Keratinocyte (primary cell): ENCODE measurements around the gene NFATC1. TPM values are rescaled to one million over a fixed set of nuclear protein-coding genes. Genes with fewer than 3 reads are reported as not detected.

Experiments
- DNase-seq: peaks from one replicate; pipeline ENCODE4 v3.0.0-alpha.2; 2011; ENCODE audit warnings: low read depth, missing footprints, low spot score
- FAIRE-seq: peaks from 2 replicates; lab custom pipeline; 2011; peaks lifted over from hg19 to GRCh38; lab: Jason Lieb, UNC
- H2AFZ ChIP-seq: 2 replicates; pipeline ENCODE4 v1.6.0; 2012; ENCODE audit warnings: low read length, control low read depth, inconsistent platforms; ENCODE audit not compliant: control insufficient read depth
- H3K27ac ChIP-seq: 2 replicates; pipeline ENCODE4 v1.5.1; 2011; ENCODE audit warnings: low read length; ENCODE audit not compliant: control insufficient read depth, insufficient read depth
- H3K27me3 ChIP-seq: 3 replicates; pipeline ENCODE4 v1.6.0; 2011; ENCODE audit warnings: low read length; ENCODE audit not compliant: control insufficient read depth, insufficient read depth; ENCODE audit errors: extremely low read depth
- H3K36me3 ChIP-seq, 2 experiments: 2 replicates in 1 of 2; 3 replicates in 1 of 2; pipeline ENCODE4 v1.5.1; 2011; ENCODE audit warnings: low read length in 2 of 2, mild to moderate bottlenecking in 1 of 2; ENCODE audit not compliant: control insufficient read depth in 2 of 2, insufficient read depth in 2 of 2; ENCODE audit errors: extremely low read depth in 1 of 2
- H3K4me1 ChIP-seq: 3 replicates; pipeline ENCODE4 v1.5.1; 2011; ENCODE audit warnings: low read length; ENCODE audit not compliant: control insufficient read depth, insufficient read depth; ENCODE audit errors: extremely low read depth
- H3K4me2 ChIP-seq: 3 replicates; pipeline ENCODE4 v1.6.0; 2011; ENCODE audit warnings: low read depth, low read length; ENCODE audit not compliant: control insufficient read depth, insufficient read depth; ENCODE audit errors: extremely low read depth
- H3K4me3 ChIP-seq, 3 experiments: fragments of 200-600 bp in 1 of 3; sonication (generic) in 1 of 3; 2 replicates in 2 of 3; 3 replicates in 1 of 3; pipeline ENCODE4 v1.5.1; 2011 to 2016; ENCODE audit warnings: low read length in 3 of 3, mild to moderate bottlenecking in 3 of 3, control low read depth in 2 of 3, inconsistent platforms in 1 of 3, low read depth in 1 of 3, mixed read lengths in 1 of 3, mixed run types in 1 of 3, moderate library complexity in 1 of 3; ENCODE audit not compliant: control insufficient read depth in 2 of 3, insufficient read depth in 2 of 3; ENCODE audit errors: extremely low read depth in 1 of 3
- H3K79me2 ChIP-seq: 2 replicates; pipeline ENCODE4 v1.6.0; 2012; ENCODE audit warnings: low read length; ENCODE audit not compliant: control insufficient read depth, insufficient read depth
- H3K9ac ChIP-seq: 3 replicates; pipeline ENCODE4 v1.6.0; 2011; ENCODE audit warnings: low read length; ENCODE audit not compliant: control insufficient read depth, insufficient read depth; ENCODE audit errors: extremely low read depth
- H3K9me1 ChIP-seq: 3 replicates; pipeline ENCODE4 v1.6.0; 2011; ENCODE audit warnings: low read length; ENCODE audit not compliant: control insufficient read depth, insufficient read depth; ENCODE audit errors: extremely low read depth
- H3K9me3 ChIP-seq: 2 replicates; pipeline ENCODE4 v1.5.1; 2012; ENCODE audit warnings: low read depth, low read length; ENCODE audit not compliant: control insufficient read depth
- H4K20me1 ChIP-seq: 3 replicates; pipeline ENCODE4 v1.6.0; 2011; ENCODE audit warnings: low read length; ENCODE audit not compliant: control insufficient read depth, insufficient read depth; ENCODE audit errors: extremely low read depth
- EZH2 ChIP-seq: IDR thresholded peaks from one replicate; pipeline ENCODE4 v1.6.1; 2012; ENCODE audit warnings: inconsistent platforms, mild to moderate bottlenecking, low read length, moderate library complexity
- dilution Hi-C: fragments of 300-500 bp; cut with MboI; formaldehyde crosslinking; loops from one replicate; pipeline ENCODE4 v1.7.0; 2020; ENCODE audit warnings: low sequenced_read_pairs; ENCODE audit not compliant: extremely low pct_ligation_motif_present
- polyA plus RNA-seq, 5 experiments: library from polyadenylated mRNA; depleted of rRNA in 3 of 5; stranded (reverse) in 3 of 5; stranded (forward) in 1 of 5; unstranded in 1 of 5; fragments of >200 nt; gene quantifications; 1 replicate in 1 of 5; 2 replicates in 3 of 5; 3 replicates in 1 of 5; pipeline versions ENCODE4 v1.2.1 to v1.2.3, GENCODE V29; 2011 to 2012; ENCODE audit warnings: missing spikeins in 2 of 5, low read depth in 1 of 5, low replicate concordance in 1 of 5
- TF ChIP-seq, protein P1 (sequence below), 3 experiments: IDR thresholded peaks in 1 of 3; conservative IDR thresholded peaks in 1 of 3; optimal IDR thresholded peaks in 1 of 3; 2 replicates in 2 of 3; 3 replicates in 1 of 3; pipeline versions ENCODE3 to v1.5.1; 2011; ENCODE audit warnings: low read length in 3 of 3, mild to moderate bottlenecking in 3 of 3, moderate library complexity in 2 of 3, control low read depth in 1 of 3, inconsistent platforms in 1 of 3; ENCODE audit not compliant: insufficient read depth in 2 of 3; ENCODE audit errors: extremely low read depth in 1 of 3

The NFATC1 gene
- polyA plus RNA-seq, 1 donor (not counting 4 experiments of a cell fraction or from before 2014, with no cell fraction given) = 0.77 TPM

DNA sequence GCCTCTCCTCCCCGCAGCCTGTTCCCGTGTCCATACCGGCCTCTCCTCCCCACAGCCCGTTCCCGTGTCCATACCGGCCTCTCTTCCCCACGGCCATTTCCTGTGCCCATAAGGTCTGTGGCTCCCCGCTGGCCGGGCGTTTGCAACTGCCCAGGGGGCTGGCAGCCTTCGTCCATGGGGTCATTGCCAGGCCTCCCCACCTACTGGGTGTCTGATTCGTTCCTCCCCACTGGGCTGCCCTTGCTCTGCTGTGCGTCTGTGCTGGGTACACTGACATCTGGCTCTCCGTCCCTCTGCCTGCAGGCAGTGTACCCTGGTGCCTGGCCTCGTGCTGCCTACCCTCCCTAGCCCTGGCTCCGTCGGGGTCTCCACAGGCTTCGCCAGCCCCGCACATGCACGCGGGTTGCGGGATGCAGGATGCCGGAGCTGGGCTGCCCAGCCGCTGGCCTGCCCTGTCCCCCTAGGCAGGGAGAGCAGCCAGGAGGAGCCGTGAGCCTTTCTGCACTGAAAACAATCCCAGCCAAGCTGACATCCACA, 67.8 kb downstream of the NFATC1 start:
- peaks cover 4% of the 10 kb centered on the region for H3K4me1 ChIP-seq
- dilution Hi-C loops = no loop called here
- no peak for FAIRE-seq

DNA sequence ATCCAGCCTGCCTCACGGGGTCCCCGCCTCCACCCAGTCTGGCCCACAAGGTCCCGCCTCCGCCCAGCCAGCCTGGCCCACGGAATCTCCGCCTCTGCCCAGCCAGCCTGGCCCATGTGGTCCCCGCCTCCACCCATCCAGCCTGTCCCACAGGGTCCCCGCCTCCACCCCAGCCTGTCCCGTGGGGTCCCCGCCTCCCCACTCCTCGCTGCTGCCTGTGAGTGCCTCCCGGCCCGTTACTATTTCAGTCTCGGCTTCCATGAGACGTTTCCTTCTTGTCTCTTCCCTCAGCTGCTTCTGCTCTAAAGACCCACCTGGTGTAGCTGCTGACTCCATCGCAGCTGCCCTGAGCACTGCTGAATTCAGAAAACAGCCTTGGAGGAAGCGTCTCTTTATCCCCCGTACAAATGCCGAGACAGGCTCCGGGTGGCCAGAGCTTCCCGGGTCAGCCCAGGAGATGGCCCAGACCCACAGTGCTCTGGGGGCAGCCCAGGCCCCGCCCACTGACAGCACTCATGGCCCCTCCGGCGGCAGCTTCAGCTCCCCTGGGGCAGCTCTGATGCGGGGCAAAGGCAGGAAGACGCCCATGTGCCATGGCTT, 69.8 kb downstream of the NFATC1 start:
- no peak overlapping the region for H3K9ac ChIP-seq

More for the DNA sequence above, 67.8 kb downstream of the NFATC1 start:
- no peaks in the 10 kb centered on the region for H4K20me1 ChIP-seq
- no peaks in the 10 kb centered on the region for H3K27me3 ChIP-seq
- no peaks in the 10 kb centered on the region for H3K9me3 ChIP-seq
- H2AFZ ChIP-seq = no peak overlapping the region
- TF ChIP-seq EZH2 = no peak
- TF ChIP-seq, protein P1, sequence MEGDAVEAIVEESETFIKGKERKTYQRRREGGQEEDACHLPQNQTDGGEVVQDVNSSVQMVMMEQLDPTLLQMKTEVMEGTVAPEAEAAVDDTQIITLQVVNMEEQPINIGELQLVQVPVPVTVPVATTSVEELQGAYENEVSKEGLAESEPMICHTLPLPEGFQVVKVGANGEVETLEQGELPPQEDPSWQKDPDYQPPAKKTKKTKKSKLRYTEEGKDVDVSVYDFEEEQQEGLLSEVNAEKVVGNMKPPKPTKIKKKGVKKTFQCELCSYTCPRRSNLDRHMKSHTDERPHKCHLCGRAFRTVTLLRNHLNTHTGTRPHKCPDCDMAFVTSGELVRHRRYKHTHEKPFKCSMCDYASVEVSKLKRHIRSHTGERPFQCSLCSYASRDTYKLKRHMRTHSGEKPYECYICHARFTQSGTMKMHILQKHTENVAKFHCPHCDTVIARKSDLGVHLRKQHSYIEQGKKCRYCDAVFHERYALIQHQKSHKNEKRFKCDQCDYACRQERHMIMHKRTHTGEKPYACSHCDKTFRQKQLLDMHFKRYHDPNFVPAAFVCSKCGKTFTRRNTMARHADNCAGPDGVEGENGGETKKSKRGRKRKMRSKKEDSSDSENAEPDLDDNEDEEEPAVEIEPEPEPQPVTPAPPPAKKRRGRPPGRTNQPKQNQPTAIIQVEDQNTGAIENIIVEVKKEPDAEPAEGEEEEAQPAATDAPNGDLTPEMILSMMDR (optimal IDR thresholded peaks at IDR 0.05 in 1 of 3, IDR thresholded peaks at IDR 0.05 in 1 of 3, conservative IDR thresholded peaks at IDR 0.05 in 1 of 3; ENCODE audit: extremely low read depth in 1 of 3, insufficient read depth in 2 of 3, low read length in 3 of 3) = no peak
- no peaks in the 10 kb centered on the region for H3K9me1 ChIP-seq
- H3K9ac ChIP-seq = no peak overlapping the region
- no peak overlapping the region for H3K4me3 ChIP-seq
- no peak for DNase-seq
- no peaks in the 10 kb centered on the region for H3K36me3 ChIP-seq
- no peaks in the 10 kb centered on the region for H3K79me2 ChIP-seq
- H3K4me2 ChIP-seq = no peak overlapping the region
- no peak overlapping the region for H3K27ac ChIP-seq

More for the DNA sequence above, 69.8 kb downstream of the NFATC1 start:
- FAIRE-seq (no peak), DNase-seq (no peak)
- TF ChIP-seq, protein P1 (optimal IDR thresholded peaks at IDR 0.05 in 1 of 3, IDR thresholded peaks at IDR 0.05 in 1 of 3, conservative IDR thresholded peaks at IDR 0.05 in 1 of 3; ENCODE audit: extremely low read depth in 1 of 3, insufficient read depth in 2 of 3, low read length in 3 of 3) = no peak
- no peak for TF ChIP-seq EZH2
- no peaks in the 10 kb centered on the region for H3K9me3 ChIP-seq
- dilution Hi-C loops = no loop called here
- H3K4me1 ChIP-seq = no peaks in the 10 kb centered on the region
- H4K20me1 ChIP-seq = no peaks in the 10 kb centered on the region
- H2AFZ ChIP-seq = no peak overlapping the region
- H3K9me1 ChIP-seq = no peaks in the 10 kb centered on the region
- no peaks in the 10 kb centered on the region for H3K79me2 ChIP-seq
- H3K36me3 ChIP-seq = no peaks in the 10 kb centered on the region
- H3K27me3 ChIP-seq = peaks cover 7% of the 10 kb centered on the region
- H3K4me2 ChIP-seq = no peak overlapping the region
- no peak overlapping the region for H3K4me3 ChIP-seq
- H3K27ac ChIP-seq = no peak overlapping the region
